ENCODE results near the gene PXMP2.

Gene PXMP2

GRCh38 chr12:132695431-132695830, 8.0 kb downstream of the PXMP2 start:
- no peak for DNase-seq

GRCh38 chr12:132698341-132698740, 11.0 kb downstream of the PXMP2 start:
- no peak for DNase-seq

- no peak for DNase-seq
Observed at GRCh38 chr12:132700212-132700822, 12.9 kb downstream of the PXMP2 start.

GRCh38 chr12:132702640-132703039, 15.3 kb downstream of the PXMP2 start:
- no peak for DNase-seq

GRCh38 chr12:132703641-132704040, 16.3 kb downstream of the PXMP2 start:
- no peak for DNase-seq

GRCh38 chr12:132707241-132707640, 19.9 kb downstream of the PXMP2 start:
- DNase-seq: no peak

- DNase-seq: no peak
Observed at GRCh38 chr12:132708150-132708549, 20.8 kb downstream of the PXMP2 start.

- no peak for DNase-seq
Observed at GRCh38 chr12:132710043-132710404, 22.6 kb downstream of the PXMP2 start.

- DNase-seq: peak; percentile 93
Observed at GRCh38 chr12:132710405-132711079, 23.2 kb downstream of the PXMP2 start, which contains the start of gene PGAM5. TSS of gene PGAM5 (plus strand) at chr12:132710842. CDS start at chr12:132710877, 35 bp downstream.

- peak; percentile 23 for DNase-seq
Observed at GRCh38 chr12:132711080-132711843, 23.9 kb downstream of the PXMP2 start.

- no peak for DNase-seq
Observed at GRCh38 chr12:132713123-132713522, 25.7 kb downstream of the PXMP2 start.

GRCh38 chr12:132715874-132716273, 28.5 kb downstream of the PXMP2 start:
- DNase-seq: no peak

- no peak for DNase-seq
Observed at GRCh38 chr12:132716356-132716755, 29.0 kb downstream of the PXMP2 start.

GRCh38 chr12:132717011-132717410, 29.6 kb downstream of the PXMP2 start:
- DNase-seq: no peak

GRCh38 chr12:132717531-132718387, 30.4 kb downstream of the PXMP2 start:
- DNase-seq: no peak

- DNase-seq: no peak
Observed at GRCh38 chr12:132718644-132719043, 31.3 kb downstream of the PXMP2 start.

GRCh38 chr12:132719141-132719953, 32.0 kb downstream of the PXMP2 start:
- no peak for DNase-seq

- no peak for DNase-seq
Observed at GRCh38 chr12:132719954-132720324, 32.6 kb downstream of the PXMP2 start.

GRCh38 chr12:132720606-132721345, 33.4 kb downstream of the PXMP2 start:
- no peak for DNase-seq

- no peak for DNase-seq
Observed at GRCh38 chr12:132723015-132723763, 35.8 kb downstream of the PXMP2 start.

GRCh38 chr12:132723764-132724140, 36.4 kb downstream of the PXMP2 start:
- DNase-seq: no peak

All from activated CD4-positive, alpha-beta T cell treated with anti-CD3 and anti-CD28 coated beads, Interleukin-10, Interleukin-2, amounts not matched to agents 100 ng/mL and 50 ng/mL, durations not matched to agents 16 hours and 8 hours (primary cell).